ENCODE measurements around the gene S1PR4.

GRCh38 chr19:3149089-3149488, 29.5 kb upstream of the S1PR4 start:
- no peak for TF ChIP-seq POLR2A (IDR thresholded peaks at IDR 0.05)
- no peak for TF ChIP-seq CTCF (IDR thresholded peaks at IDR 0.05 in 4 of 5, conservative IDR thresholded peaks at IDR 0.05 in 1 of 5)
